ENCODE data around the gene SVIP.

SVIP gene, protein sequence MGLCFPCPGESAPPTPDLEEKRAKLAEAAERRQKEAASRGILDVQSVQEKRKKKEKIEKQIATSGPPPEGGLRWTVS

DNA sequence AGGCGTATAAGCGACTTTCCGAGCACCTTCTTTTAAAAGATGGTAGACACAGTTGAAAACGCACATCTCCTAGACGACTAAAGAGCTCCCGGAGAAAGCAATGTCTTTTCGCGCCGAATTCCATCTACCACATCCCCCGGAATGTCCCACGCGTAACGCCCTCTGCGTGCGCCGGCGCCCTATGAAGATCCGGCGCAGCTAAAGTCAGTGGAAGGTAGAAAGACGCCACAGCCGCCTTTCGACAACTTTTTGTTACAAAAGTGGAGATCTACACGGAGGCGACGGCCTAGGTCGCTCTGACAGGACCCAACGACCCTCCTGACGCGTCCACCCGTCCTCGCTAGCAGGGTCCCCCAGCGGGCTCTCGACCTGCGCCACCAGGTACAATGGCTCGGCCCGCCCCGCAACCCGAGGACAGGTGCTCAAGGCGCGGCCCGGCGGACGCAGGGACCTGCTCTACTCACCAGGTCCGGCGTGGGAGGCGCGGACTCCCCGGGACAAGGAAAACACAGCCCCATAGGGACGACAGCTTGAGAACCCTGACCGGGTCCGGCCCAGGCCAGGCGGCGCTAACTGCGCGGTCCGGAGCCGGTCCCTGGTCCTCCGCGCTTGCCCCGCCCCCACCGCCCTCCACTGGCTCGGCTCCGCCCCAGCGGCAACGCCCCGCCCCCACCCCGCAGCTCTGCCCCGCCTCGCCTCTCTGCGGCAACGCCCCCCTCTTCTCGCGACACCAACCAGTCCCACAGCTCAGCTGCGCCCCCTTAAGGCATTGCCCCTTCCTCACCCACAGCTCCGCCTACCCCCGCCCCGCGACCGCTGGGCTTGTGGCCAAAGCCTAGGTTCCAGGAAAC is at the start of gene SVIP:
Gene SVIP, minus strand, starts transcription at position 571 of the 851 bp plus-strand sequence. Its CDS starts 53 bp downstream, at position 518.
- DNase-seq (ENCODE audit: low read depth in 2 of 2, low spot score in 1 of 2), result peak; percentile 80 to 81

DNA sequence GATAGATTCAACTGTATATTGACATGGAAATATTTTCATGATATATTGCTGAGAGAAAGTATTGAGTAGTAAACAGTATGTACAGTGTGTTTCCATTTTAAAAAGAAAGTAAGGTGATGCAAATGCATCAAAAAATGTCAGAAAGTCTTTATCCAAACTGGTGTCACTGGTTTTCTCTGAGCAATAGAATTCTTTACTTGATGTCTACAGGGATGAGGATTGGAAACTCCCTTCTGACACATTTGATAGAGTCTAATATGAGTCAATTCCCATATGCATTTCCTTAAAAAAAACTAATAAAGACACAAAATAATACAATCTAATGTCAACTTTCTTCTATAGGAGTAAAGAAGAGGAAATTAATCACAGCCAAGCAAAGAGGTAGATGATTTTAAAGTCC is 49.0 kb upstream of the SVIP start:
- no peak for DNase-seq (ENCODE audit: low read depth in 2 of 2, low spot score in 1 of 2)

DNA sequence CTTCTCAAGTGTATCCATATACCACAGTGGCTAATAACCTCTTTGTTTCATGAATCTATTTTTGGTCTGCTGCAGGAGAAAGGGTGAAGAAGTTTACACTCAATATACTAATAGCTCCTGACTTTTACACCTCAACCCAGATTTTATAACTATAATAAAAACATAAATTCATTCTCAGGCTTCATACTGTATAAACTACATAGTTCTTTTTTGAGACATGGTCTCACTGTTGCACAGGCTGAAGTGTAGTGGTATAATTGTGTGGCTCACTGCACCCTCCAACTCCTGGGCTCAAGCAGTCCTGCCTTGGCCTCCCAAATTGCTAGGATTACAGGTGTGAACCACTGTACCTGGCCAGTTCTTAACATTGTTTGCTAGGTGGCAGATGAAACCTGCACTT is 48.4 kb upstream of the SVIP start:
- DNase-seq (ENCODE audit: low read depth in 2 of 2, low spot score in 1 of 2), result no peak

DNA sequence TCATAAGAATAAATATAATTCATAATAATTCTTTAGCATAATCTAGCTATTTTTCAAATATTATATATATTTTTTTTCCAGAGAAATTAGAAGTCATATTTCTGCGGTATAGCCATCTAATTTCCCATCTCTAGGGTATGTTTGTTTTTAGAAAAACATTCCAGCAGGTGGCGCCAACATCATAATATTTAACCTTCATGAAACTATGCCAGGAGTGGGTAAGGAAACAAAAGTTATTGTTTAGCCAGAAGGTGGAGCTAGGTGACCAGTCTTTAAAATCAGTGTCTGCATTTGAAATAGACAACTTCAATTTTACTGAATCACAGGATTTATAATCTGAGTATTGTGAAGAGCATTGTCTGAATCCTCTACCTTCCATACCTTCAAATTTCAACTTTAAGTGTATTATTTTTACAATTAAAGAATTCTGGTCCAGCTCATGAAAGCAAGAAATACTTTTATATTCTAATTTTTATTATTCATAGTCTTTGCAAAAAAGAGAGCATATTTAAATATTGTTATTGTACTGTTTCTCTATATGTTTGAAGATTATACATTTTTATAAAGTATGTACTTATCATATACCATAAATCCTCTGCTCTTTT is 46.4 kb upstream of the SVIP start:
- DNase-seq (ENCODE audit: low read depth in 2 of 2, low spot score in 1 of 2), result peak in 1 of 2 donors; percentile 31

DNA sequence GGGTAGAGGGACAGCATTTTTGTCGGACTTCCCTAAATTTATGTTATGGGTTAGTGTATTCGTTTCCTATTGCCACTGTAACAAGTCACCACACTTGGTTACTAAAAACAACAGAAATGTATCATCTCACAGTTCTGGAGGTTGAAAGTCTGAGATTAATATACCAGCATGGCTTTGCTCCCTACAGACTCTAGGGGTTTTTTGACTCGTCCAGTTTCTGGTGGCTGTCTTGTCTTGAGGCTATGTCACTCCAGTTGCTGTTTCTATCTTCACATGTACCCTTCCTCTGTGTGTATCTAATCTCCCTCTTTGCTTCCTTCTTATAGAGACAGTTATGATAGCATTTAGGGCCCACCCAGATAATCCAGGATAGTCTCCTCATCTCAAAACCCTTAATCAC is 39.7 kb upstream of the SVIP start:
- no peak for DNase-seq (ENCODE audit: low read depth in 2 of 2, low spot score in 1 of 2)

DNA sequence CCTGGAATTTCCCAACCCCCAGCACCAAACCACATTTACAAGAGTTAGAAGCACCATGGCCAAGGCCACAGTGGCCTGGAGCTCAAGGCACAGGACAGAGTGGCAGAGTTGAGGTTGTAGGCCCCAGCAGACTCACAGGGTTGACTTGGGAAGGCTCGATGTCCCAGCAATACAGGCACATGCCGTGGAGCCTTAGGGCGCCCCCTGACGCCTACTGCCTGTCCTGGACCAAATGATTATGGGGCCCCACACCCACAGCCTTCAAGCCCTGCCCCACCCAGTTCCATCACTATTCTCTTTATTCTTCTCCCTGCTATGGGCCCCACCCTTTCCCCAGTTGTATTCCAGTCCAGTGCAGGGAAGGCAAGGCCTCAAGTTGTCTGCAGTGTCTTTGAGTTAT is 30.6 kb upstream of the SVIP start, which contains the start of gene CCDC179:
Gene CCDC179, minus strand, starts transcription at position 234 of the 400 bp plus-strand sequence. Its CDS starts 53 bp downstream, at position 181.
- DNase-seq (ENCODE audit: low read depth in 2 of 2, low spot score in 1 of 2), result no peak

DNA sequence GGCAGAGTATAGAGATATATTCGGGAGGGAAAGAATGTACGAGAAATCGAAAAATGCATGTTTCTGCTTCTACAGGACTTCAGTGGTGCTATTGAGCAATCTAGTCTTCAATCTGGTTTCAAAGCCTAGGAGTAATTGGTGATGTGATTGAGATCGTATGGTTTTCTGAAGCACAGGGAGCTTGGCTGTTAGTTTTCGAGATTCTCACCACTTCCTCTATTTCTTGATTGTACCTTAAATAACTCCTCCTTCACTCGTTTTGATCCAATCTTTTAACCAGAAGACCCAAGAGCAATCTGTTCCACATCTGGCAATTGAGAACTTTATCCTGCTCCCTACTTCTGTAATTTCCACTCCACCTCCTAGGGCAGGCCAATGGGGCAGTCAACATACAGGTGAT is 30.2 kb upstream of the SVIP start:
- DNase-seq (ENCODE audit: low read depth in 2 of 2, low spot score in 1 of 2), result no peak

DNA sequence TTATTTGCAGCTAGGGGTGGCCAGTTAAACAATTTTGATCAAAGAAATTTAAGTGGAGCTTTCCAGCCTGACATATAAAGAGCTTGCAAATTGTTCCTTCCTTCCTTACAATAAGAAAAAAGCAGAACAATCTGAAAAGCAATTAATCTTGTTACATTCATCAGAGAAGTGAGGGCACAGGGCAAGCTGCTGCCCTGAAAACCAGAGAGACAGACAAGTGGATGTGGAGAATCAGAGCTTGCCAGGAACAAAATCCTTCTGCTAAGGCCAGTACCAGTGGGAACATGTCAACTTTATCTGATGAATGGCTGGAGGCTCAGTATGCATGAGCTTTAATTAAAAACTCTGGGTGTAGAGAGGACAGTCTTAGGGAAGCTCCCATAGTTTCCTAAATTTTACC is 21.9 kb upstream of the SVIP start:
- DNase-seq (ENCODE audit: low read depth in 2 of 2, low spot score in 1 of 2), result no peak

DNA sequence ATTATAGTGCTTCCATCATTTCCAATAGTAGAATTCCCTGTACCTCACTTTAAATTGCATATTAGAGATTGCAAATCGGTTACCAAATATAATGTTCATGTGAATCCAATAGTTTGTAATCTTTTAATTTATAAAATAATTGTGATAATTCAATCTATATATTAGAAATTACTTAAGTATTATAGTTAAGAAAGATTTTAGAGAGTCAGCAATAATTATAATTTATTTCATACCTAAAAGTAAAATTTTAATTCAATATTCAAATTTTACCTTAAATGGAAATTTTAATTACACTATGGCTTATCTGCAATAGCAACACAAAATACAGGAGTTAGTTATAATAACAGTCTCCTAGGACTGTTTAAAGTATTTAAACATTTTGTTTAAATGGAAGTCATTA is 17.1 kb upstream of the SVIP start:
- no peak for DNase-seq (ENCODE audit: low read depth in 2 of 2, low spot score in 1 of 2)

DNA sequence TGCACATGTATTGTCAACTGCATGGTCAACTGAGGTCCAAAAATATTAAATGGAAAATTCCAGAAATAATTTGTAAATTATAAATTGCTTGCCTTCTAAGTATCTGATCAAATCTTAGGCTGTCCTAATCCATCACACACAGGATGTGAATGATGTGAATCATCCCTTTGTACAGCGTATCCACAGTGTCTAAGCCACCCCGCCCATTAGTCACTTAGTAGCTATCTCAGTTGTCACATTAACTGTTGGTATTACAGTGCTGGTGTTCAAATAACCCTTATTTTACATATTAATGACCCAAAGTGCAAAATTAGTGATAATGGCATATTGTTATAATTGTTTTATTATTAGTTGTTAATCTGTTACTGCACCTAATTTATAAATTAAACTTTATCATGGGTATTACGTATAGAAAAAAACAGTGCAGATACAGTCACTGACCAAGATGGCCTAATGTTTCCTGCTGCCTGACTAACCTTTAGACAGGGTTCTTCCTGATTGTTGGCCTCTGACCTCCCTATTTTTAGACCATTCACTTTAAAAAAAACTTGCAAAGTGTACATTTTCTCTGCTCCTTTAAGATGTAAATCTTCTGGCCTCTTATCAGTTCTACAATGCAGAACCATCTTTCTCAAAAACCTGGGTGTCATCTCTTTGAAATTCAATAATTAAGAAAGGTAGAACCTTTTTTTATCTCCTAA is 2.9 kb upstream of the SVIP start:
- no peak for DNase-seq (ENCODE audit: low read depth in 2 of 2, low spot score in 1 of 2)

DNA sequence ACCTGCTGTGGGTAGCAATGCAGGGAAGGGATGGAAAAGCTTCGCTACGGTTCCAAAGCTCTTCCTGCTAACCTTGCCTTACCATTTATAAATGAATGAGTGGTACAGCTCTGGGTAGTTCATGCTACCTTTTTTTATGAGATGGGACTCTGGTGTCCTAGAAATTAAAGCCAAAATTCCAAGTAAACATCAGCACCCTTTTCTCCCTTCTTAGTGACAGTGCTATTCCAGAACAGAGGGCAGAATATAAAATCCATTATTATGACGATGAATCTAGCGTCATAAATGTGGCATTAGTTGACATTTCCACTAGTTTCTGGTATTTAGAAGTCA is 447 bp upstream of the SVIP start:
- no peak for DNase-seq (ENCODE audit: low read depth in 2 of 2, low spot score in 1 of 2)

DNA sequence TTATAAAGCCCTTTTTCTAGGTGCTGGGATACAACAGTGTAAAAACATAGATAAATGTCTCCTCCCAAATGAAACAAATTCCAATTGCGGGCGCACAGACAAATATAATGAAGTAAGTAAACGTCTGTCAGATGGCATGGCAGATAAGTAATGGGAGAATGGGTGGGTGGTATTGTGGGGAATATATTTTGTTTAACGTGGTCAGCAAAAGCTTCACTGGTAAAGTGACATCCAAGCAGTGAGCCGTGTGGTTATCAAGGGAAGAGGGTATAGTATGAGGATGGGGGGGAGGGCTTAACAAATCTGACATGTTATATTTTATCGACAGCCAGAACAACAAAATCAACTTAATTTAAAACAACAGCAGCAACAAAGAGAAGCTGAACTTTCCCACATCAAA is 1.2 kb downstream of the SVIP start:
- DNase-seq (ENCODE audit: low read depth in 2 of 2, low spot score in 1 of 2), result no peak

DNA sequence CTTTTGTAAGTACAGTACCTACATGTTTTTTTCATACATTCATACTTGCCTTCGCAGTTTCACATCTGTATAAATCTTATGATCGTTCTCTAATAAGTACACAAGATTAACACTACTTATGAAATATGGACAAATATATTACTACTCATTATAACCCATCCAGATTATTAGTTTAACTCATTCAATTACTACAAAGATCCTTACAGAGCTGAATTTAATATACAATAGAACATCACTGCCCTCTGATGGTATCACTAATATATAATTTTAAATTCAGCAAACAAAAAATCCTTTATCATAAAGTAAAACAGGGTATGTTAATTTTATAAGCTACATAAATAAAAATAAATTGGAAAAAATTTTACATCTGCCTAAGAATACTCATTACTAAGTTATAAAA is 7.4 kb downstream of the SVIP start:
- DNase-seq (ENCODE audit: low read depth in 2 of 2, low spot score in 1 of 2), result no peak

DNA sequence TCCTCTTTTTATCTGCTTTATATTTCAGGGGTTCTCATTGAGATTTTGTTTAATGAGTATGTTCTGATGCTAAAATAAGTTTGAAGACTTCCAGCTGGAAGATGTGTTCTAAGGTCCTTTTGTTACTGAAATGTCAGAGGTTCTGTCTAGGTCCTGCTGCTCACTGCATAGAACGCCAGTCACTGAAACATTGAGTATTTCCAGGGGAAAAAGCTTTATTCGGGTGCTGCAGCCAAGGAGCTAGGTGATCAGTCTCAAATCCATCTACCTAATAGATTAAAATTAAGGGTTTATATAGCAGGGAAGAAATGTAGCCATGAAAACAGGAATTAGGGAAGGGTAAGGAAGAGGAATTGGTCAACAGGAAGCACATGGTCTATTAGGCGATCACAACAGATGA is 19.7 kb downstream of the SVIP start:
- DNase-seq (ENCODE audit: low read depth in 2 of 2, low spot score in 1 of 2), result no peak

DNA sequence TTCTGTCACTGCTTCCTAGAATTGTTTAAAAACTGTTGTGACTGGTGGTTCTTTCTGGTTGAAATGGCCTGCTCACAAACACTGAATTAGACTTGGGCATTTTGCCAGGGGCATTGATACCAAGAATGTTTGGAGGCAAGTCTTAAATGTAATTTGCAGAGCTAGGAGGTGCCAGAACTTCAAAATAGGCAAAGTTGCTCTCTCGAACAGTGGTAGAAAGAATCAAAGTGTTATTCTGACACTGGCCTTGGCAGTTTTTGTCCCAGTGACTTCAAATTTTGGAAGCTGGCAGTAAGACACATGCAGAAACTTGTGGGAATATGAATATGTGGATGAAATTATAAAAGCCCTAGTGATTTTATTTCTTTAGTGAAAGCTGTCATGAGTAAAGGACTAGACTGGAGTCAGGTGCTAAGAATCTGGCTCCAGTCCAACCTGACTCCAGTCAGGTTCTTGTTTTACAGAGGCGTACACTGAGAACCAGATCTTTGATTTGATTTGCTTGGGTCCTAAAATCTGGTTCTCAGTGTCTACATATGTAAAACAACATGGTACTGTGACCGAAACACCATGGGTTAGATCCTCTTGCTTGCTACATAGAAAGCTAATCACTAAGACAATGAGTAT is 20.9 kb downstream of the SVIP start:
- no peak for DNase-seq (ENCODE audit: low read depth in 2 of 2, low spot score in 1 of 2)

DNA sequence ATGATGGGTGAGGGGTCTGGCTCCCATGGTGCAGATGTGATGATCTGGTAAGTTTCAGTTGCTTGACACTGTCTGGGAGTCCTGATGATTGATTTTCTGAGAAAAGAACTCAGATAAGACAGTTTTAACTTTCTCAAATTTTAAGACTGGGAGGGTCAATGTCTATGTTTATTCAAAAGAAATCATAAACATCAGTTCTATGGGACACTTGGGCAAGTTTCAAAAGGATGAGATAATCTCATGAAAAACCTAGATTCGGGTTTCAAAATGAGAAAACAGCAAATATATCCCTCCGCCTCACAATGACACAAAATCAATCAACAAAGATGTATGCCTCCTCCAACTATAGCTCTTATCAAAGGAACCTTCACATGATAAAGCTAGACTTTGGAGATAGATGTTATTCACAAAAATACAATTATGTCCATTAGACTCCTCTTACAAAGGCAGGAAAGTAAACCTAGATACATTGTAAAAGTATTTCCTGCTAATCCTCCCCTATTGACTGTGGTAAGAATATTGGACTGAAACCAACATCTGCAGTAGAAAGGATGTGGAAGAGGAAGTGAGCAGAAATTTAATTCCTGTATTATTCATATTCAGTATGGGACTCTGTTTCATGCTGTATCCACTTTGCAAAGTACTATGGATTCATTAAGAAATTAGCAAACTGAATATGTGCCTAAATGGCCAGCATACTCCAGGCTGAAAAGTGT is 21.6 kb downstream of the SVIP start:
- DNase-seq (ENCODE audit: low read depth in 2 of 2, low spot score in 1 of 2), result no peak

DNA sequence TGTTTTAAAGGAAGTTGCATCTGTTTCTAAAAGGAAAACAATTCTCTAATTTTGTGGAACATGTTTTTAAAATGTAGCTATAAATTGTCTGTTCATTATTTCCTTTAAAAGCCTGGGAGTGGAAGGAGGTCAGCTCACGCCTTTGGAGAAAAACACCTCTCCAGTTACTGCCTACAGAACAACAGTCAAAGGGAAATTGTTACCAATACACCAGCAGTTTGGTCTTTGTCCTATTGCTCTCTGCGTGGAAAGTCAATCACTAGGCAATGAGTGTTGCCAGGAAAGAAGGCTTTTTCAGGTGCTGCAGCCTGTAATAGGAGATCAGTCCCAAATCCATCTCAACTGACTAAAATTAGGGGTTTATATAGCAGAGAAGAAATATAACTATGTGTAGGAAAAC is 22.2 kb downstream of the SVIP start:
- no peak for DNase-seq (ENCODE audit: low read depth in 2 of 2, low spot score in 1 of 2)

DNA sequence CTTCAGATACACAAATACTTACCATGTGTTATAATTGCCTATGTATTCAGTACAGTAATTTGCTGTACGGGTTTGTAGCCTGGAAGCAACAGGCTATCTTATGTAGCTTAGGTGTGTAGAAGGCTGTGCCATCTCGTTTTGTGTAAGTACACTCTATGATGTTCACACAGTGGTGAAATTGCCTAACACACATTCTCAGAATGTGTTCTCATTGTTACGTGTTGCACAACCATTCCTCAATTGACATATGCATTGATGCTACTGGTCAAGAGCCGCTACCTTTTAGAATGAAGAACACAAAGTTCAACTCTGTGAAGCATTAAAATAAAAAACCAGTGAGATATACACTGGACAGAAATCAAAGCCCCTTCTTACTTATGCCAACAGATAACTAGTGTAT is 26.7 kb downstream of the SVIP start:
- DNase-seq (ENCODE audit: low read depth in 2 of 2, low spot score in 1 of 2), result no peak

DNA sequence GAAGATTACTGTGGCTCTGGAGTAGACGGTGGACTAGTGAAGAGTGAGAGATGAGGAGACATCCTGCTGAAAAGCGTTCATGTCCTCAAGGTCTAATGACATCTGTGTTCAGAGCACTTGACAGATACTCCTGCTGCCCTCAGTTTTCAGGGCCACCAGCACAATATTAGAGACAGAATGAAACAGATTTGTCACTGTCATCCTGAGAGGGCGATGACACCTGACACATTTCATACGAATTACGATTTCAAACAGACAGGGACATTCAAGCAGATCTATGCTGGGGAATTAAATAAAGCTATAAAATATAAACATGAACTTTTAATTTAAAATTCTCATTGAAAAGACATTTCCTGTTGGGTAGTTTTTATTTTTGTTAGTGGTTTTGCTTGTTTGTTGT is 29.1 kb downstream of the SVIP start:
- DNase-seq (ENCODE audit: low read depth in 2 of 2, low spot score in 1 of 2), result no peak

DNA sequence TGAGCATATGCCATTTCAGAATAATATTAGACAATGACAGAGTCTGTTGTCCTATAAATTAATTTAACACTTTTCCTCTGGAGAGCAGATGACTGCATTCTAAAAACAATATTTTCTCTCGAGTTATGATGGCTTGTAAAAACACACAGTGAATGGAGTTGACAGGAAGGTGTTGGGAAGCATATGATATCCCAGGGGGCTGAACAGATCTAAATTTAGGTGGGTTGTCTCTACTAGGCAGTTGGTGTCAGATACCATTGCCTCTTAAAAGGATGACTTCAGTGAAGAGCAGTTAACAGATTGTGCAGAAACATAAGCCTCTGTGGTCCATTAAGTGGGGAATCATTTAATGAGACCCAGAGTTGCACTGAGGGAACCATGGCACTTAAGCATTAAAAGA is 30.7 kb downstream of the SVIP start:
- DNase-seq (ENCODE audit: low read depth in 2 of 2, low spot score in 1 of 2), result no peak

DNA sequence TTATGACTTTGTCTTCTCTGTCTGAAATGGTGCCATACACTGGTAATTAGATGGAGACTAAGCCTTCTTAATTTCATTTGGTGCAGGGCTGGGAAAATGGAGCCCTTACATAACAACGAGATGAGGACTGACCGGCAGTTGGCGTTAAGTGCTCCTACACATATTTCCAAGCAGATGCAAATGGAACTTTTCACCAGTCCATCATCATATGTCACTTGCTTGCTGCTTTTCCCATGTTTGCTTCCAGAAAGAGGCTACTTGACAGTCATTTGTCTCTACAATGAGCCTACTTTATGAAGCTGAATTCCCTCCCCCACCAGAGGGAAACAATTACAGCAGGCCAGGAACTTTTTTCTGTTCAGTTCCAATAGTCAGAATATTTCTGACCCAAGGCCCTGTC is 32.6 kb downstream of the SVIP start:
- no peak for DNase-seq (ENCODE audit: low read depth in 2 of 2, low spot score in 1 of 2)

Data from stimulated activated CD8-positive, alpha-beta memory T cell treated with anti-CD3 and anti-CD28 coated beads, Interleukin-4, amount 100 ng/mL, for 4 hours (primary cell).